ENCODE data around the gene ZNF462. TPM values are rescaled to one million over a fixed set of nuclear protein-coding genes. Genes with fewer than 3 reads are reported as not detected.

The ZNF462 gene
- total RNA-seq, 1 experiment from 2014 or later, result 121 TPM

DNA sequence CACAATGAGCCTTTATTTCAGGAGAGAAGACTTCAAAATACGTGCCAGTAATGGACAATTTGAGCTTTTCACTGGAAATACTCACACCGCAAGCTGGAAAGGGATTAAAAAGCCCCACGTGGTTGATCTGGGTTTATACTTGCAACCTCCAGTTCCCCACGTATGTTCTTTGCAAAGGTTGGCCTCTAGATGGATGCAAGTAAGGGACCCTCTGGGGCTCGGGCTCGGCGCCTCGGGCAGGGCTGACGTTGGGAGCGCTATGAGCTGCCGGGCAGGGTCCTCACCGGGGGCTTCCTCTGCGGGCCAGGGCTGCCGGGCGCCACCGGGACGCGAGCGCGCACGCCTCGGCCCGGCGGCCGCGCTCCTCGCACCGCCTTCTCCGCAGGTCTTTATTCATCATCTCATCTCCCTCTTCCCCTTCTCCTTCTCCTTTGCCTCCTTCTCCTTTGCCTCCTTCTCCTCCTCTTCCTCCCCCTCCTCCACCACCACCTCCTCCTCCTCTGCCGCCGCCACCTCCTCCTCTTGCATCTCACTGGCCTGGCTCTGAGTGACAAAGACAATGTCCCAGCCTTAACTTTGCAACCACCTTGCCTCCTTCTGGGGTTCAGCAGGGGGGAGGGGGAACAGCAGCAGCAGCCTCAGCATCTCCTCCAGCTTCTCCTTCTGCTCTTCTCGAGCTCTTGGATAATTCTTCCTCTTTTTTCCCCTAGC, 701 bp upstream of the ZNF462 start (continued):
- TF ChIP-seq STAT6 (CRISPR knock-in tag; conservative IDR thresholded peaks at IDR 0.05; ENCODE audit: low read depth) (no peak), ZNF138 (CRISPR knock-in tag; conservative IDR thresholded peaks at IDR 0.05) (no peak), GRHL2 (CRISPR knock-in tag; IDR thresholded peaks at IDR 0.05; ENCODE audit: insufficient replicate concordance, severe bottlenecking) (no peak), TEAD1 (CRISPR knock-in tag; IDR thresholded peaks at IDR 0.05) (peak; percentile 58; the same call in 1 of the 2 replicates), TP53 (CRISPR knock-in tag; IDR thresholded peaks at IDR 0.05) (0 out of 2 replicates have a peak, but pooled peaks have one; percentile 37), KAT7 (CRISPR knock-in tag; IDR thresholded peaks at IDR 0.05; ENCODE audit: borderline replicate concordance) (0 out of 2 replicates have a peak, but pooled peaks have one; percentile 41), ZNF416 (CRISPR knock-in tag; IDR thresholded peaks at IDR 0.05) (no peak), ZNF317 (CRISPR knock-in tag; IDR thresholded peaks at IDR 0.05; ENCODE audit: borderline replicate concordance, low read depth) (no peak), SP1 (CRISPR knock-in tag; conservative IDR thresholded peaks at IDR 0.05) (no peak), EMX1 (CRISPR knock-in tag; IDR thresholded peaks at IDR 0.05) (no peak), GABPB1 (CRISPR knock-in tag; IDR thresholded peaks at IDR 0.05) (no peak), ESRRA (CRISPR knock-in tag; IDR thresholded peaks at IDR 0.05; ENCODE audit: borderline replicate concordance) (no peak), NR3C1 (CRISPR knock-in tag; conservative IDR thresholded peaks at IDR 0.05; ENCODE audit: low read depth) (no peak), SMAD3 (CRISPR knock-in tag; IDR thresholded peaks at IDR 0.05; ENCODE audit: borderline replicate concordance) (no peak), ZMAT4 (CRISPR knock-in tag; IDR thresholded peaks at IDR 0.05) (no peak), ZNF425 (CRISPR knock-in tag; conservative IDR thresholded peaks at IDR 0.05) (no peak)
- TF ChIP-seq, protein P1, sequence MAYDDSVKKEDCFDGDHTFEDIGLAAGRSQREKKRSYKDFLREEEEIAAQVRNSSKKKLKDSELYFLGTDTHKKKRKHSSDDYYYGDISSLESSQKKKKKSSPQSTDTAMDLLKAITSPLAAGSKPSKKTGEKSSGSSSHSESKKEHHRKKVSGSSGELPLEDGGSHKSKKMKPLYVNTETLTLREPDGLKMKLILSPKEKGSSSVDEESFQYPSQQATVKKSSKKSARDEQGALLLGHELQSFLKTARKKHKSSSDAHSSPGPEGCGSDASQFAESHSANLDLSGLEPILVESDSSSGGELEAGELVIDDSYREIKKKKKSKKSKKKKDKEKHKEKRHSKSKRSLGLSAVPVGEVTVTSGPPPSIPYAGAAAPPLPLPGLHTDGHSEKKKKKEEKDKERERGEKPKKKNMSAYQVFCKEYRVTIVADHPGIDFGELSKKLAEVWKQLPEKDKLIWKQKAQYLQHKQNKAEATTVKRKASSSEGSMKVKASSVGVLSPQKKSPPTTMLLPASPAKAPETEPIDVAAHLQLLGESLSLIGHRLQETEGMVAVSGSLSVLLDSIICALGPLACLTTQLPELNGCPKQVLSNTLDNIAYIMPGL (CRISPR knock-in tag; IDR thresholded peaks at IDR 0.05), result 0 out of 2 replicates have a peak, but pooled peaks have one; percentile 17
- TF ChIP-seq, protein P2, sequence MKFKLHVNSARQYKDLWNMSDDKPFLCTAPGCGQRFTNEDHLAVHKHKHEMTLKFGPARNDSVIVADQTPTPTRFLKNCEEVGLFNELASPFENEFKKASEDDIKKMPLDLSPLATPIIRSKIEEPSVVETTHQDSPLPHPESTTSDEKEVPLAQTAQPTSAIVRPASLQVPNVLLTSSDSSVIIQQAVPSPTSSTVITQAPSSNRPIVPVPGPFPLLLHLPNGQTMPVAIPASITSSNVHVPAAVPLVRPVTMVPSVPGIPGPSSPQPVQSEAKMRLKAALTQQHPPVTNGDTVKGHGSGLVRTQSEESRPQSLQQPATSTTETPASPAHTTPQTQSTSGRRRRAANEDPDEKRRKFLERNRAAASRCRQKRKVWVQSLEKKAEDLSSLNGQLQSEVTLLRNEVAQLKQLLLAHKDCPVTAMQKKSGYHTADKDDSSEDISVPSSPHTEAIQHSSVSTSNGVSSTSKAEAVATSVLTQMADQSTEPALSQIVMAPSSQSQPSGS (CRISPR knock-in tag; IDR thresholded peaks at IDR 0.05; ENCODE audit: borderline replicate concordance, low read depth), result no peak
- TF ChIP-seq, protein P3, sequence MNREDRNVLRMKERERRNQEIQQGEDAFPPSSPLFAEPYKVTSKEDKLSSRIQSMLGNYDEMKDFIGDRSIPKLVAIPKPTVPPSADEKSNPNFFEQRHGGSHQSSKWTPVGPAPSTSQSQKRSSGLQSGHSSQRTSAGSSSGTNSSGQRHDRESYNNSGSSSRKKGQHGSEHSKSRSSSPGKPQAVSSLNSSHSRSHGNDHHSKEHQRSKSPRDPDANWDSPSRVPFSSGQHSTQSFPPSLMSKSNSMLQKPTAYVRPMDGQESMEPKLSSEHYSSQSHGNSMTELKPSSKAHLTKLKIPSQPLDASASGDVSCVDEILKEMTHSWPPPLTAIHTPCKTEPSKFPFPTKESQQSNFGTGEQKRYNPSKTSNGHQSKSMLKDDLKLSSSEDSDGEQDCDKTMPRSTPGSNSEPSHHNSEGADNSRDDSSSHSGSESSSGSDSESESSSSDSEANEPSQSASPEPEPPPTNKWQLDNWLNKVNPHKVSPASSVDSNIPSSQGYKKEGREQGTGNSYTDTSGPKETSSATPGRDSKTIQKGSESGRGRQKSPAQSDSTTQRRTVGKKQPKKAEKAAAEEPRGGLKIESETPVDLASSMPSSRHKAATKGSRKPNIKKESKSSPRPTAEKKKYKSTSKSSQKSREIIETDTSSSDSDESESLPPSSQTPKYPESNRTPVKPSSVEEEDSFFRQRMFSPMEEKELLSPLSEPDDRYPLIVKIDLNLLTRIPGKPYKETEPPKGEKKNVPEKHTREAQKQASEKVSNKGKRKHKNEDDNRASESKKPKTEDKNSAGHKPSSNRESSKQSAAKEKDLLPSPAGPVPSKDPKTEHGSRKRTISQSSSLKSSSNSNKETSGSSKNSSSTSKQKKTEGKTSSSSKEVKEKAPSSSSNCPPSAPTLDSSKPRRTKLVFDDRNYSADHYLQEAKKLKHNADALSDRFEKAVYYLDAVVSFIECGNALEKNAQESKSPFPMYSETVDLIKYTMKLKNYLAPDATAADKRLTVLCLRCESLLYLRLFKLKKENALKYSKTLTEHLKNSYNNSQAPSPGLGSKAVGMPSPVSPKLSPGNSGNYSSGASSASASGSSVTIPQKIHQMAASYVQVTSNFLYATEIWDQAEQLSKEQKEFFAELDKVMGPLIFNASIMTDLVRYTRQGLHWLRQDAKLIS (CRISPR knock-in tag; IDR thresholded peaks at IDR 0.05; ENCODE audit: borderline replicate concordance), result no peak
